NCI-H460 (cell line): ENCODE results near the gene LMNB1. TPM values are rescaled to one million over a fixed set of nuclear protein-coding genes. Genes with fewer than 3 reads are reported as not detected.
"Not testable (repeated sequence)": the region's sequence is repeated elsewhere in the genome, so short reads cannot be mapped to it uniquely, and the experiment has no call there.

ENCODE experiments used
- DNase-seq: peaks from one replicate; pipeline ENCODE4 v3.0.0-alpha.2; 2016; ENCODE audit warnings: low read depth; ENCODE audit errors: extremely low read depth
- polyA plus RNA-seq: library from polyadenylated mRNA; depleted of rRNA; stranded (reverse); fragments of >200 nt; gene quantifications from 2 replicates; pipeline ENCODE4 v1.2.3, GENCODE V29; 2014; cell fraction: nucleus; rRNA removed
- total RNA-seq: library from RNA; depleted of rRNA; stranded (reverse); fragments of >200 nt; shearing (Covaris generic); gene quantifications from 2 replicates; pipeline ENCODE4 v1.2.3, GENCODE V29; 2014; rRNA removed

LMNB1 gene
- 60.0 and 67.1 TPM in 2 replicates for total RNA-seq
- polyA plus RNA-seq: 154 and 287 TPM in 2 replicates

GRCh38 chr5:126776499-126777256 is at the start of gene LMNB1:
Gene LMNB1, plus strand, starts transcription at chr5:126777136. Its CDS starts 373 bp downstream, at chr5:126777509.
- peak; percentile 96 for DNase-seq

- DNase-seq: no peak
Observed at GRCh38 chr5:126732716-126733115, 44.2 kb upstream of the LMNB1 start.

- DNase-seq: not testable (repeated sequence)
Observed at GRCh38 chr5:126734573-126734972, 42.4 kb upstream of the LMNB1 start.

GRCh38 chr5:126736141-126736540 is 40.8 kb upstream of the LMNB1 start:
- no peak for DNase-seq

GRCh38 chr5:126741361-126741760 is 35.6 kb upstream of the LMNB1 start:
- DNase-seq: no peak

GRCh38 chr5:126742425-126742824 is 34.5 kb upstream of the LMNB1 start:
- no peak for DNase-seq

- no peak for DNase-seq
Observed at GRCh38 chr5:126744836-126745235, 32.1 kb upstream of the LMNB1 start.

GRCh38 chr5:126745259-126745992 is 31.5 kb upstream of the LMNB1 start:
- DNase-seq: no peak

- DNase-seq: no peak
Observed at GRCh38 chr5:126746290-126746689, 30.6 kb upstream of the LMNB1 start.

- DNase-seq: no peak
Observed at GRCh38 chr5:126752081-126752785, 24.7 kb upstream of the LMNB1 start.

GRCh38 chr5:126753227-126753626 is 23.7 kb upstream of the LMNB1 start:
- no peak for DNase-seq

GRCh38 chr5:126754609-126755008 is 22.3 kb upstream of the LMNB1 start:
- DNase-seq: no peak

- no peak for DNase-seq
Observed at GRCh38 chr5:126755593-126755992, 21.3 kb upstream of the LMNB1 start.

- DNase-seq: no peak
Observed at GRCh38 chr5:126757713-126758357, 19.1 kb upstream of the LMNB1 start.

GRCh38 chr5:126763371-126763770 is 13.6 kb upstream of the LMNB1 start:
- no peak for DNase-seq

- no peak for DNase-seq
Observed at GRCh38 chr5:126769703-126770102, 7.2 kb upstream of the LMNB1 start.

- not testable (repeated sequence) for DNase-seq
Observed at GRCh38 chr5:126773536-126773935, 3.4 kb upstream of the LMNB1 start.

- not testable (repeated sequence) for DNase-seq
Observed at GRCh38 chr5:126774595-126774994, 2.3 kb upstream of the LMNB1 start.

GRCh38 chr5:126777257-126777974 is 480 bp downstream of the LMNB1 start:
- DNase-seq: peak; percentile 40
